HCT116 (cell line): ENCODE results near the gene CCDC116.

Source experiments
- CEBPB ChIP-seq: IDR thresholded peaks from 2 replicates; pipeline ENCODE4 v1.6.1; 2012; ENCODE audit warnings: low read depth
- EZH2 ChIP-seq: fragments of 200-600 bp; sonication (generic); IDR thresholded peaks from 2 replicates; pipeline ENCODE4 v1.6.1; 2017; ENCODE audit warnings: antibody characterized with exemption, mixed run types
- EZH2phosphoT487 ChIP-seq: fragments of 200-600 bp; IDR thresholded peaks from 2 replicates; pipeline ENCODE4 v1.6.1; 2018; ENCODE audit warnings: antibody characterized with exemption, borderline replicate concordance
- FOSL1 ChIP-seq: IDR thresholded peaks from 2 replicates; pipeline ENCODE4 v1.6.1; 2012; ENCODE audit warnings: low read depth
- POLR2A ChIP-seq: IDR thresholded peaks from 2 replicates; pipeline ENCODE4 v1.7.0; 2011; ENCODE audit warnings: borderline replicate concordance; ENCODE audit not compliant: insufficient read depth, insufficient read length; ENCODE audit errors: extremely low read depth
- POLR2AphosphoS5 ChIP-seq: IDR thresholded peaks from 2 replicates; pipeline ENCODE4 v1.6.1; 2011; ENCODE audit warnings: mild to moderate bottlenecking, low read depth, low read length, moderate library complexity
- RAD21 ChIP-seq: IDR thresholded peaks from 2 replicates; pipeline ENCODE4 v1.6.1; 2012; ENCODE audit warnings: low read depth, mild to moderate bottlenecking
- SP1 ChIP-seq: IDR thresholded peaks from 2 replicates; pipeline ENCODE4 v1.6.1; 2012; ENCODE audit warnings: low read depth
- SRF ChIP-seq: IDR thresholded peaks from 2 replicates; pipeline ENCODE4 v1.6.1; 2012; ENCODE audit warnings: low read depth
- TCF7L2 ChIP-seq: IDR thresholded peaks from 2 replicates; pipeline ENCODE4 v1.7.0; 2011; ENCODE audit warnings: borderline replicate concordance, inconsistent platforms; ENCODE audit not compliant: insufficient read depth, insufficient read length; ENCODE audit errors: extremely low read depth
- YY1 ChIP-seq: IDR thresholded peaks from 2 replicates; pipeline ENCODE4 v1.6.1; 2011; ENCODE audit warnings: low read length, low read depth, moderate library complexity, mild to moderate bottlenecking; ENCODE audit not compliant: insufficient replicate concordance; ENCODE audit errors: extremely low read depth
- TF ChIP-seq, protein P1 (sequence below), 3 experiments: fragments of 200-600 bp in 1 of 3; sonication (generic) in 1 of 3; IDR thresholded peaks in 2 of 3; conservative IDR thresholded peaks in 1 of 3; 2 replicates each; pipeline ENCODE4 v1.5.1; 2012 to 2017; ENCODE audit warnings: low read depth in 2 of 3, low read length in 2 of 3, antibody characterized with exemption in 1 of 3, borderline replicate concordance in 1 of 3, control low read depth in 1 of 3, mild to moderate bottlenecking in 1 of 3, mixed read lengths in 1 of 3, mixed run types in 1 of 3, moderate library complexity in 1 of 3; ENCODE audit not compliant: insufficient read depth in 1 of 3
- TF ChIP-seq, protein P2 (sequence below): IDR thresholded peaks from 2 replicates; pipeline ENCODE4 v1.6.1; 2012
- TF ChIP-seq, protein P3 (sequence below): IDR thresholded peaks from 2 replicates; pipeline ENCODE4 v1.6.1; 2012; ENCODE audit warnings: low read depth

DNA sequence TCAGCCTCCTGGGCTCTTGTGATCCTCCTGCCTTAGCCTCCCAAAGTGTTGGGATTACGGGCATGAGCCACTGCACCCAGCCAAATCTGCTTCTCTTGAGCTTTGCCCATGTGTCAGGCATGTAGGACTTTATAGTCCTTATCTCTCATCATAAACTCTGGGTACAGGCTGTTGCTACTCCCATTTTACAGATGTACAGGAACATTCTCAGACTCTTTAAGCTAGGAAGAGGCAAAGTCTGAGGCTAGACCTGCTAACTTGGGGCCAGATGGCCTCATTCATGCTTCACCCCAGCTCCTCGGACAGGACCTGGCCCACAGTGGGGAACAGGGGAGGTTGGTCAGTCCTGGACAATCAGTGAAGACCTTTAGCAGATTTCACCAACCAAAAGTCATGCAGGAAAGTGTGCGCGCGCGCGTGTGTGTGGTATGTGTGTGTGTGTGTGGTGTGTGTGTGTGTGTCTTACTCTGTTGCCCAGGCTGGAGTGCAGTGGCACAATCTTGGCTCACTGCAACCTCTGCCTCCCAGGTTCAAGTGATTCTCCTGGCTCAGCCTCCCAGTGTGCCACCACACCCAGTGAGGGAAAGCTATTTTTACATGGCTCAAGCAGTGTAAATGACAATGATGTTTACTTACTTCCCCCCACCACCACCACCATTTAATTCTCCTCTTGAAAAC, 26.5 kb upstream of the CCDC116 start:
- TF ChIP-seq, protein P1, sequence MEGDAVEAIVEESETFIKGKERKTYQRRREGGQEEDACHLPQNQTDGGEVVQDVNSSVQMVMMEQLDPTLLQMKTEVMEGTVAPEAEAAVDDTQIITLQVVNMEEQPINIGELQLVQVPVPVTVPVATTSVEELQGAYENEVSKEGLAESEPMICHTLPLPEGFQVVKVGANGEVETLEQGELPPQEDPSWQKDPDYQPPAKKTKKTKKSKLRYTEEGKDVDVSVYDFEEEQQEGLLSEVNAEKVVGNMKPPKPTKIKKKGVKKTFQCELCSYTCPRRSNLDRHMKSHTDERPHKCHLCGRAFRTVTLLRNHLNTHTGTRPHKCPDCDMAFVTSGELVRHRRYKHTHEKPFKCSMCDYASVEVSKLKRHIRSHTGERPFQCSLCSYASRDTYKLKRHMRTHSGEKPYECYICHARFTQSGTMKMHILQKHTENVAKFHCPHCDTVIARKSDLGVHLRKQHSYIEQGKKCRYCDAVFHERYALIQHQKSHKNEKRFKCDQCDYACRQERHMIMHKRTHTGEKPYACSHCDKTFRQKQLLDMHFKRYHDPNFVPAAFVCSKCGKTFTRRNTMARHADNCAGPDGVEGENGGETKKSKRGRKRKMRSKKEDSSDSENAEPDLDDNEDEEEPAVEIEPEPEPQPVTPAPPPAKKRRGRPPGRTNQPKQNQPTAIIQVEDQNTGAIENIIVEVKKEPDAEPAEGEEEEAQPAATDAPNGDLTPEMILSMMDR (IDR thresholded peaks at IDR 0.05 in 2 of 3, conservative IDR thresholded peaks at IDR 0.05 in 1 of 3; ENCODE audit: borderline replicate concordance in 1 of 3, insufficient read depth in 1 of 3, low read depth in 2 of 3, low read length in 2 of 3), result no peak
- no peak for TF ChIP-seq CEBPB
- TF ChIP-seq, protein P2, sequence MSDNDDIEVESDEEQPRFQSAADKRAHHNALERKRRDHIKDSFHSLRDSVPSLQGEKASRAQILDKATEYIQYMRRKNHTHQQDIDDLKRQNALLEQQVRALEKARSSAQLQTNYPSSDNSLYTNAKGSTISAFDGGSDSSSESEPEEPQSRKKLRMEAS, result no peak
- no peak for TF ChIP-seq POLR2A
- TF ChIP-seq, protein P3, sequence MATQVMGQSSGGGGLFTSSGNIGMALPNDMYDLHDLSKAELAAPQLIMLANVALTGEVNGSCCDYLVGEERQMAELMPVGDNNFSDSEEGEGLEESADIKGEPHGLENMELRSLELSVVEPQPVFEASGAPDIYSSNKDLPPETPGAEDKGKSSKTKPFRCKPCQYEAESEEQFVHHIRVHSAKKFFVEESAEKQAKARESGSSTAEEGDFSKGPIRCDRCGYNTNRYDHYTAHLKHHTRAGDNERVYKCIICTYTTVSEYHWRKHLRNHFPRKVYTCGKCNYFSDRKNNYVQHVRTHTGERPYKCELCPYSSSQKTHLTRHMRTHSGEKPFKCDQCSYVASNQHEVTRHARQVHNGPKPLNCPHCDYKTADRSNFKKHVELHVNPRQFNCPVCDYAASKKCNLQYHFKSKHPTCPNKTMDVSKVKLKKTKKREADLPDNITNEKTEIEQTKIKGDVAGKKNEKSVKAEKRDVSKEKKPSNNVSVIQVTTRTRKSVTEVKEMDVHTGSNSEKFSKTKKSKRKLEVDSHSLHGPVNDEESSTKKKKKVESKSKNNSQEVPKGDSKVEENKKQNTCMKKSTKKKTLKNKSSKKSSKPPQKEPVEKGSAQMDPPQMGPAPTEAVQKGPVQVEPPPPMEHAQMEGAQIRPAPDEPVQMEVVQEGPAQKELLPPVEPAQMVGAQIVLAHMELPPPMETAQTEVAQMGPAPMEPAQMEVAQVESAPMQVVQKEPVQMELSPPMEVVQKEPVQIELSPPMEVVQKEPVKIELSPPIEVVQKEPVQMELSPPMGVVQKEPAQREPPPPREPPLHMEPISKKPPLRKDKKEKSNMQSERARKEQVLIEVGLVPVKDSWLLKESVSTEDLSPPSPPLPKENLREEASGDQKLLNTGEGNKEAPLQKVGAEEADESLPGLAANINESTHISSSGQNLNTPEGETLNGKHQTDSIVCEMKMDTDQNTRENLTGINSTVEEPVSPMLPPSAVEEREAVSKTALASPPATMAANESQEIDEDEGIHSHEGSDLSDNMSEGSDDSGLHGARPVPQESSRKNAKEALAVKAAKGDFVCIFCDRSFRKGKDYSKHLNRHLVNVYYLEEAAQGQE, result no peak
- no peak for TF ChIP-seq POLR2AphosphoS5
- no peak for TF ChIP-seq SP1
- no peak for TF ChIP-seq YY1
- no peak for TF ChIP-seq EZH2
- no peak for TF ChIP-seq RAD21
- TF ChIP-seq FOSL1, result no peak
- TF ChIP-seq TCF7L2, result no peak
- TF ChIP-seq EZH2phosphoT487, result no peak
- TF ChIP-seq SRF, result no peak
